Smooth muscle cell (in vitro differentiated cells): Measurements from ENCODE around the gene ZC3H18. TPM values are rescaled to one million over a fixed set of nuclear protein-coding genes. Genes with fewer than 3 reads are reported as not detected.
A peak's percentile ranks its signal among the peaks of the same experiment; 100 is the strongest.

Experiments
- DNase-seq: peaks from one replicate; lab custom pipeline; 2025; ENCODE audit not compliant: unreplicated experiment; lab: John Stamatoyannopoulos, UW
- H2AFZ ChIP-seq: fragments of 200-600 bp; sonication (generic); 2 replicates; pipeline ENCODE4 v1.6.0; 2016; ENCODE audit warnings: antibody characterized with exemption, low read depth, mild to moderate bottlenecking
- H3F3A ChIP-seq: fragments of 200-600 bp; sonication (generic); 2 replicates; pipeline ENCODE4 v1.6.0; 2017; ENCODE audit warnings: antibody characterized with exemption, low read depth
- H3K27ac ChIP-seq: fragments of 200-600 bp; sonication (generic); 2 replicates; pipeline ENCODE4 v1.5.1; 2016; ENCODE audit warnings: low read depth, mild to moderate bottlenecking
- H3K27me3 ChIP-seq: fragments of 200-600 bp; sonication (generic); 2 replicates; pipeline ENCODE4 v1.6.1; 2016; ENCODE audit warnings: low read depth, mild to moderate bottlenecking
- H3K36me3 ChIP-seq: fragments of 200-600 bp; sonication (generic); 2 replicates; pipeline ENCODE4 v1.5.1; 2016; ENCODE audit warnings: low read depth
- H3K4me1 ChIP-seq: fragments of 200-600 bp; sonication (generic); 2 replicates; pipeline ENCODE4 v1.5.1; 2016; ENCODE audit warnings: low read depth
- H3K4me2 ChIP-seq: fragments of 200-600 bp; sonication (generic); 2 replicates; pipeline ENCODE4 v1.6.0; 2016; ENCODE audit warnings: mild to moderate bottlenecking
- H3K4me3 ChIP-seq: fragments of 200-600 bp; sonication (generic); 2 replicates; pipeline ENCODE4 v1.5.1; 2016; ENCODE audit warnings: mild to moderate bottlenecking
- H3K79me2 ChIP-seq: fragments of 200-600 bp; sonication (generic); 2 replicates; pipeline ENCODE4 v1.6.0; 2016; ENCODE audit warnings: low read depth, mild to moderate bottlenecking
- H3K9ac ChIP-seq: fragments of 200-600 bp; sonication (generic); 2 replicates; pipeline ENCODE4 v1.6.0; 2016; ENCODE audit warnings: low read depth
- H3K9me3 ChIP-seq: fragments of 200-600 bp; sonication (generic); replicated peaks from 2 replicates; pipeline ENCODE4 v1.5.1; 2016; ENCODE audit warnings: low read depth
- H4K20me1 ChIP-seq: fragments of 200-600 bp; sonication (generic); 2 replicates; pipeline ENCODE4 v1.6.0; 2016; ENCODE audit warnings: low read depth
- WGBS: methylation state at CpG from one replicate; pipeline ENCODE4 v1.1.7; 2016; ENCODE audit warnings: low lambda C conversion rate; 5-methylcytosine and 5-hydroxymethylcytosine counted together
- polyA plus RNA-seq: library from polyadenylated mRNA; unstranded; fragments of >200 nt; fragmentation: Nextera tagmentation; extraction: Ambion mirVana; gene quantifications from 2 replicates; pipeline ENCODE4 v1.2.1, GENCODE V29; 2016
- total RNA-seq: library from RNA; depleted of rRNA; stranded (reverse); fragments of >200 nt; gene quantifications from 2 replicates; pipeline ENCODE4 v1.2.3, GENCODE V29; 2014
- TF ChIP-seq, protein P1 (sequence below): fragments of 200-600 bp; sonication (generic); IDR thresholded peaks from 2 replicates; pipeline ENCODE4 v1.5.1; 2017; ENCODE audit warnings: borderline replicate concordance, mild to moderate bottlenecking, antibody characterized with exemption; ENCODE audit not compliant: insufficient read depth, poor library complexity, severe bottlenecking

The ZC3H18 gene
- total and polyA plus RNA-seq, 2 experiments from 2014 or later, result 14.6 to 30.4 TPM

DNA sequence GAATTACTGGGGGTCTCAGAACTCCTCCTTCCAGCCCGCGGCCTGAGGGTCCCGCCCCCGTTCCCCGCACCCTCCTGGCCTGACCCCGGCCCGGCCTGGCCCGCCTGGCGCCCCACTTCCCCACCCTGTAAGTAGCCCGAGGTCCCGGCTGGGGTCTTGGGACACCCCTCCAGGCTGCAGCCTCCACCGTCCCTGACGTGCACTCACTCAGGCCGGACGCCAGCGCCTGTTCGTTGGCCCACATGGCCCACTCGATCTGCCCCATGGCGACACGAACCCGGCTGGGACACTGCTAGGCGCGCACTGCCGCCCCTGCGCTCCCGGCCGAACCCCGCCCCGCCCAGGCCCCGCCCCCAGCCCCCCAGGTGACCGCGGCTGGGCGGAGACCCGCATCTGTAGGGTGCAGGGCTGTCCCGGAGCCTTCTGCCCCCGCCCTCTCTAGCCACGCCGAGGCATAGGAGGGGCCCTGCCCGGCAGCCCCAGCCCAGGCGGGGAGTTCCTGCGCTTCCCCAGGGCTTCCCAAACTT lies 80.6 kb downstream of the ZC3H18 start, which contains the start of gene CYBA:
TSS of gene CYBA (minus strand) at position 305 of the 527 bp plus-strand sequence. CDS start at position 265, 40 bp downstream.
- H3K9me3 ChIP-seq, result no peaks in the 10 kb centered on the region
- TF ChIP-seq, protein P1, sequence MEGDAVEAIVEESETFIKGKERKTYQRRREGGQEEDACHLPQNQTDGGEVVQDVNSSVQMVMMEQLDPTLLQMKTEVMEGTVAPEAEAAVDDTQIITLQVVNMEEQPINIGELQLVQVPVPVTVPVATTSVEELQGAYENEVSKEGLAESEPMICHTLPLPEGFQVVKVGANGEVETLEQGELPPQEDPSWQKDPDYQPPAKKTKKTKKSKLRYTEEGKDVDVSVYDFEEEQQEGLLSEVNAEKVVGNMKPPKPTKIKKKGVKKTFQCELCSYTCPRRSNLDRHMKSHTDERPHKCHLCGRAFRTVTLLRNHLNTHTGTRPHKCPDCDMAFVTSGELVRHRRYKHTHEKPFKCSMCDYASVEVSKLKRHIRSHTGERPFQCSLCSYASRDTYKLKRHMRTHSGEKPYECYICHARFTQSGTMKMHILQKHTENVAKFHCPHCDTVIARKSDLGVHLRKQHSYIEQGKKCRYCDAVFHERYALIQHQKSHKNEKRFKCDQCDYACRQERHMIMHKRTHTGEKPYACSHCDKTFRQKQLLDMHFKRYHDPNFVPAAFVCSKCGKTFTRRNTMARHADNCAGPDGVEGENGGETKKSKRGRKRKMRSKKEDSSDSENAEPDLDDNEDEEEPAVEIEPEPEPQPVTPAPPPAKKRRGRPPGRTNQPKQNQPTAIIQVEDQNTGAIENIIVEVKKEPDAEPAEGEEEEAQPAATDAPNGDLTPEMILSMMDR, result no peak
- peak within 1 kb of the TSS; percentile 92 for H3K4me3 ChIP-seq
- peak; percentile 55 for DNase-seq
- H4K20me1 ChIP-seq, result peaks cover 29% of the 10 kb centered on the region
- H3K79me2 ChIP-seq, result no peaks in the 10 kb centered on the region
- no peak within 1 kb of the TSS for H2AFZ ChIP-seq
- no peaks in the 10 kb centered on the region for H3K27me3 ChIP-seq
- H3K4me1 ChIP-seq, result peaks cover 5% of the 10 kb centered on the region
- H3K4me2 ChIP-seq, result peak within 1 kb of the TSS; percentile 99
- no peaks in the 10 kb centered on the region for H3F3A ChIP-seq
- 0% methylated on average over 19 of the region's 41 CpGs for WGBS
- H3K27ac ChIP-seq, result peak within 1 kb of the TSS; percentile 9
- no peaks in the 10 kb centered on the region for H3K36me3 ChIP-seq
- H3K9ac ChIP-seq, result peak within 1 kb of the TSS; percentile 75

DNA sequence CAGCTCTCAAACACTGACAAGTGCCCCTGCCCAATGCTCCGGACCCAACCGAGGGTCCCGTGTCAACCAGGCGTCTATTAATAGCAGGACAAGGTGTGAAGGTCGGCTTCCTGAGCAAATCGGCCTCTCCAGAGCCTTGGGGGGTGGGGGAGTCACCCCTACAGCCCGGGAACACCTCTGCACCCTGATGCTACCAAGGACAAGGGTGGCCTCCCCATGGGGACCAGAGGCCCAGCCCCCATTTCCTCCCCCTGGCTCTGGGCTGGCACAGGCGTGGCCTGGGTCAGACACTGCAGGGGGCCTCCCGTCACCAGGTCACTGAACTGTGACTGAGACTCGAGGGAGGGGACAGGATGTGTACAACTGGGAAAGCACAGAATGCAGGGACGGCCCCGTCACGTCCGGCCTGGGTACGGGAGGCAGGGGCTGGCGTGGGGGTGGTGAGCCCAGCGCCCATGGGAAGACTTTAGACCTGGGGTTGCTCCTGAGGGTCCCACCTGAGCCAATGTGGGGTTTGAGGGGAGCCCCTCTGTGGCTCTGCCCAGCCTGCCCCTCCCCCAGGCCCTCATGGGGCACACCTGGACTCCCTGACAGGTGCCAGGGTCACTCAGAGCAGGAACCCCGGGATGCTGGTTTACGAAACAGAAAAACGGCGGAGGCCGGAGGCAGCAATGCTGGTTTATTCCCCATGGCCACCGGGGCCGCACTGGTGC lies 81.2 kb downstream of the ZC3H18 start:
- Histone ChIP-seq H3K4me3 (peak overlapping the region; percentile 92), H3K9ac (peak overlapping the region; percentile 75), H3K79me2 (no peaks in the 10 kb centered on the region), H2AFZ (no peak overlapping the region), H3K36me3 (no peaks in the 10 kb centered on the region), H4K20me1 (peaks cover 34% of the 10 kb centered on the region), H3K27ac (peak overlapping the region; percentile 9), H3K9me3 (no peaks in the 10 kb centered on the region), H3K4me1 (peaks cover 5% of the 10 kb centered on the region), H3K4me2 (peak overlapping the region; percentile 99), H3F3A (no peaks in the 10 kb centered on the region), H3K27me3 (no peaks in the 10 kb centered on the region)
- TF ChIP-seq, protein P1, result no peak
- DNase-seq, result no peak
- 53% methylated on average over 24 of the region's 24 CpGs for WGBS

DNA sequence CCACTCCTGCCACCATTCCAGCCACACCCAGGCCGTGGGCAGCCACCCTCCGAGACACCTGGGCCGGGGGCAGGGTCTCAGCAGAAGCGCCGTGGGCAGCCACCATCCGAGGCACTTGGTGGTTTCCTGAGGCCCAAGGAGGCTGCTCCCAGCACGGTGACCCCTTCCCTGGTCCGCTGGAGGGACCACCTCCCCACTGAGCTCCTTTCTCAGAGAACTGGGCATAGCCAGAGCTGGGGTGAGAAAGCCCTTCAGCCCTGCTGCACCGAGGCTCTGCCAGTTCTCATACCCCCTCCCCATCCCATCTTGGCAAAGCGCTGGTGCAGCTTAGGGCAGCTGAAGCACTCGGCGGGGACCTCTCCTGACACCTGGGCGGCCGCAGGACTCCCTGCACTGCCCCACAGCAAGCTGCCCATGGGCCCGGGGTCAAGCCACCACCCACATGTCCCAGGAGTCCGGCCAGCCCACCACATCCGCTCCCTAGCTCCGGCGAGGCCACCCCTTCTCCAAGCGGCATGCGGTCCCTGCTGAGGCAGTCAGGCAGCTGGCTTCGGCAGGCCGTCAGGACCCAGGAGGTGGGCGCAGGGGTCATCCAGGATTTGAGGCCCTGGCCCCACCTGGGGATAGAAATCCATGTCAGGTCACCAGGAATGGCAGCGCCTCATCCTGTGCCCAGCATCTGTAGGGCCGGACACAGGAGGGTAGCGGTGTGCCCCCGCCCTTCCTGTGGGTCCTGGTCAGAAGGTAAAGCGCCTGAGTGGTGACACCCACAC lies 82.0 kb downstream of the ZC3H18 start:
- no peaks in the 10 kb centered on the region for H3K27me3 ChIP-seq
- no peak overlapping the region for H3K4me2 ChIP-seq
- no peak overlapping the region for H3K9ac ChIP-seq
- H3K36me3 ChIP-seq, result no peaks in the 10 kb centered on the region
- no peak overlapping the region for H3K4me3 ChIP-seq
- no peak for DNase-seq
- peak overlapping the region; percentile 9 for H3K27ac ChIP-seq
- H3K4me1 ChIP-seq, result peaks cover 5% of the 10 kb centered on the region
- H3K79me2 ChIP-seq, result no peaks in the 10 kb centered on the region
- TF ChIP-seq, protein P1, result no peak
- H2AFZ ChIP-seq, result no peak overlapping the region
- 92% methylated on average over 29 of the region's 29 CpGs for WGBS
- no peaks in the 10 kb centered on the region for H3K9me3 ChIP-seq
- H3F3A ChIP-seq, result no peaks in the 10 kb centered on the region
- peaks cover 38% of the 10 kb centered on the region for H4K20me1 ChIP-seq
